ENCODE data around the gene TIMP4. TPM values are rescaled to one million over a fixed set of nuclear protein-coding genes. Genes with fewer than 3 reads are reported as not detected.
A peak's percentile ranks its signal among the peaks of the same experiment; 100 is the strongest.

The TIMP4 gene
- total and polyA plus RNA-seq, 2 of the 4 experiments (the other 2 are of a cell fraction): 0.39 to 0.54 TPM

- in situ Hi-C loops (cut with MboI; ENCODE audit: low sequenced_read_pairs): no loop called here
- no peak overlapping the region for H3K9ac ChIP-seq (ENCODE audit: low read depth, low read length)
- intact Hi-C loops (cut with micrococcal nuclease): no loop called here
- no TSS peak for BruUV-seq (replicated peaks)
- peak overlapping the region; percentile 13; the same call in 1 of the 2 replicates for H3K27ac ChIP-seq (ENCODE audit: insufficient read depth, low read length)
- no peak overlapping the region; a peak in 1 of 4 replicates for H4K8ac ChIP-seq (ENCODE audit: low read depth in 2 of 2, low read length in 2 of 2)
- TF ChIP-seq MXI1 (IDR thresholded peaks at IDR 0.05; ENCODE audit: borderline replicate concordance, low read depth, low read length): no peak
- TF ChIP-seq CEBPB (IDR thresholded peaks at IDR 0.05; ENCODE audit: low read depth, low read length): no peak
- no peak for TF ChIP-seq FOS (IDR thresholded peaks at IDR 0.05; ENCODE audit: low read depth, low read length)
- TF ChIP-seq MAFK (IDR thresholded peaks at IDR 0.05; ENCODE audit: low read depth, low read length): no peak
- TF ChIP-seq, protein P1, sequence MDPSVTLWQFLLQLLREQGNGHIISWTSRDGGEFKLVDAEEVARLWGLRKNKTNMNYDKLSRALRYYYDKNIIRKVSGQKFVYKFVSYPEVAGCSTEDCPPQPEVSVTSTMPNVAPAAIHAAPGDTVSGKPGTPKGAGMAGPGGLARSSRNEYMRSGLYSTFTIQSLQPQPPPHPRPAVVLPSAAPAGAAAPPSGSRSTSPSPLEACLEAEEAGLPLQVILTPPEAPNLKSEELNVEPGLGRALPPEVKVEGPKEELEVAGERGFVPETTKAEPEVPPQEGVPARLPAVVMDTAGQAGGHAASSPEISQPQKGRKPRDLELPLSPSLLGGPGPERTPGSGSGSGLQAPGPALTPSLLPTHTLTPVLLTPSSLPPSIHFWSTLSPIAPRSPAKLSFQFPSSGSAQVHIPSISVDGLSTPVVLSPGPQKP (IDR thresholded peaks at IDR 0.05; ENCODE audit: borderline replicate concordance, low read depth, low read length): no peak
- TF ChIP-seq RAD21 (IDR thresholded peaks at IDR 0.05; ENCODE audit: low read length): no peak
- no peak for TF ChIP-seq RFX5 (IDR thresholded peaks at IDR 0.05; ENCODE audit: low read depth, low read length)
- TF ChIP-seq CTCF (conservative IDR thresholded peaks at IDR 0.05; ENCODE audit: low read depth, low read length): no peak
- TF ChIP-seq BHLHE40 (IDR thresholded peaks at IDR 0.05; ENCODE audit: low read depth, low read length): no peak
- TF ChIP-seq, protein P2, sequence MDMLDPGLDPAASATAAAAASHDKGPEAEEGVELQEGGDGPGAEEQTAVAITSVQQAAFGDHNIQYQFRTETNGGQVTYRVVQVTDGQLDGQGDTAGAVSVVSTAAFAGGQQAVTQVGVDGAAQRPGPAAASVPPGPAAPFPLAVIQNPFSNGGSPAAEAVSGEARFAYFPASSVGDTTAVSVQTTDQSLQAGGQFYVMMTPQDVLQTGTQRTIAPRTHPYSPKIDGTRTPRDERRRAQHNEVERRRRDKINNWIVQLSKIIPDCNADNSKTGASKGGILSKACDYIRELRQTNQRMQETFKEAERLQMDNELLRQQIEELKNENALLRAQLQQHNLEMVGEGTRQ (IDR thresholded peaks at IDR 0.05; ENCODE audit: low read depth, low read length): no peak
- TF ChIP-seq CHD1 (IDR thresholded peaks at IDR 0.05; ENCODE audit: low read depth, low read length): no peak
- ChIA-PET POLR2A (ENCODE audit: unreplicated experiment) (interaction anchor here (0.6 kb wide), 2 partner anchors 49 to 318 kb away, joined by 3 to 6 read pairs; no protein-coding TSS in a partner anchor), CTCF (interaction anchor here (0.6 to 1.4 kb wide), 4 partner anchors 10 to 285 kb away, joined by 3 to 7 read pairs (median 4); no protein-coding TSS in a partner anchor)
- 0 out of 2 replicates have a peak overlapping the region, but pooled peaks have one; percentile 34 for H3K14ac ChIP-seq (replicated peaks; ENCODE audit: low read depth, low read length)
- H2BK15ac ChIP-seq (ENCODE audit: low read depth, low read length): peak overlapping the region; percentile 62; the same call in 2 of the 3 replicates
- H3K4me3 ChIP-seq (ENCODE audit: insufficient read depth, low read depth, low read length): no peak overlapping the region
- no peak for DNase-seq
- H3K9me3 ChIP-seq (ENCODE audit: control insufficient read depth, insufficient read depth, low read length): no peaks in the 10 kb centered on the region
- peak overlapping the region; percentile 48; the same call in 1 of the 2 replicates for H4K5ac ChIP-seq (ENCODE audit: low read depth, low read length)
- H2BK120ac ChIP-seq (ENCODE audit: low read depth, low read length): peak overlapping the region; percentile 94
- H2BK5ac ChIP-seq (ENCODE audit: low read depth, low read length, poor library complexity, severe bottlenecking): no peak overlapping the region
- no peak overlapping the region for H3K23ac ChIP-seq (ENCODE audit: low read depth, low read length)
- H3K4me1 ChIP-seq (ENCODE audit: control insufficient read depth, insufficient read depth, low read length): peaks cover 19% of the 10 kb centered on the region
- H3K9me1 ChIP-seq (ENCODE audit: insufficient read depth, low read length): peaks cover 11% of the 10 kb centered on the region
- peak overlapping the region; percentile 73; the same call in 1 of the 2 replicates for H3K18ac ChIP-seq (ENCODE audit: low read depth, low read length)
- WGBS, 2 experiments (ENCODE audit: extremely low coverage in 2 of 2, insufficient read length in 1 of 2): no CpG with 5 or more reads among the region's 8 CpGs
- no peak overlapping the region for H2AK9ac ChIP-seq (replicated peaks; ENCODE audit: low read depth, low read length, poor library complexity)
- H4K91ac ChIP-seq (ENCODE audit: insufficient read depth, low read depth, low read length): peak overlapping the region; percentile 26; the same call in 1 of the 2 replicates
- H3K79me1 ChIP-seq (ENCODE audit: low read depth in 1 of 2, low read length in 2 of 2): no peaks in the 10 kb centered on the region
- dilution Hi-C loops (cut with HindIII; ENCODE audit: low sequenced_read_pairs, unreplicated experiment): no loop called here
- H3K4ac ChIP-seq (ENCODE audit: low read depth, low read length): peak overlapping the region; percentile 86
- H2AK5ac ChIP-seq (ENCODE audit: low read depth, low read length): peak overlapping the region; percentile 5; the same call in 1 of the 2 replicates
- H2AFZ ChIP-seq (replicated peaks; ENCODE audit: low read length, poor library complexity): peak overlapping the region; percentile 51
- H2BK20ac ChIP-seq (ENCODE audit: low read depth, low read length): peak overlapping the region; percentile 77
- H3K4me2 ChIP-seq (ENCODE audit: low read depth, low read length): no peak overlapping the region
- H3K36me3 ChIP-seq (ENCODE audit: control insufficient read depth, insufficient read depth, low read length): no peaks in the 10 kb centered on the region
- no peak overlapping the region for H3K56ac ChIP-seq (ENCODE audit: extremely low read depth, insufficient read depth, low read length)
- ATAC-seq (ENCODE audit: low read depth): no peak
- no peaks in the 10 kb centered on the region for H4K20me1 ChIP-seq (ENCODE audit: insufficient read depth, low read length)
- no peaks in the 10 kb centered on the region for H3K27me3 ChIP-seq (ENCODE audit: control insufficient read depth, insufficient read depth, low read length)
Observed at GRCh38 chr3:12186515-12187286, 28.0 kb upstream of the TIMP4 start.
